Measurements from ENCODE around the gene NIPAL4. TPM values are rescaled to one million over a fixed set of nuclear protein-coding genes. Genes with fewer than 3 reads are reported as not detected.

NIPAL4 gene
- total RNA-seq, 1 donor from 2014 or later = not detected

DNA sequence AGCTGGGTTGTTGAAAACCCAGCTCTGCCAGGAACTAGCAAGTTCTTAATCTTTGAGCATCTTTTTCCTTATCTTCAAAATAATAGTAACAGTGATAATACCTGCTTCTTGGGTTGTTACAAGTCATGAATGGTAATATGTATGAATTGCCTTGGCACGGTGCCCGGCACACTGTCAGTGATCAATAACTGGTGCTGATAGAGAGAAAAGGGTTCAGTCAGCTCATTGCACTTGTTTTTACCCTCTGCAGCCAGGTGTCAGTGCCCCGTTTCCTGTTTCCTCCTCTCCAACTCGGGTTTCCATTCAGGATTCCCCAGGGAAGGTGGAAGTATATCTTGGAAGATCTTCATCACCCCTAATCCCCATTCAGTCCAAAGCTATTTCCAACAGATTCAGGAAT, 15.8 kb upstream of the NIPAL4 start:
- no peaks in the 10 kb centered on the region for H3K36me3 ChIP-seq
- no peaks in the 10 kb centered on the region for H4K20me1 ChIP-seq (ENCODE audit: low read depth)
- no peaks in the 10 kb centered on the region for H3K27me3 ChIP-seq
- Mint-ChIP-seq H3K4me1 (peaks cover 15% of the 10 kb centered on the region), H3K27ac (no peak overlapping the region), H3K9me3 (no peaks in the 10 kb centered on the region), H3K4me3 (no peak overlapping the region), H3K27me3 (ENCODE audit: insufficient read depth, low read depth) (peaks cover 2% of the 10 kb centered on the region), H3K36me3 (no peaks in the 10 kb centered on the region)
- no peak overlapping the region for H3K27ac ChIP-seq
- H3K4me2 ChIP-seq = no peak overlapping the region
- H3K4me3 ChIP-seq = no peak overlapping the region
- H3F3A ChIP-seq (ENCODE audit: low read depth) = no peaks in the 10 kb centered on the region
- no peak for DNase-seq (ENCODE audit: low spot score)
- H3K4me1 ChIP-seq = no peaks in the 10 kb centered on the region
- no peaks in the 10 kb centered on the region for H3K9me3 ChIP-seq (ENCODE audit: low read depth)
- H2AFZ ChIP-seq (replicated peaks) = no peak overlapping the region
- no peaks in the 10 kb centered on the region for H3K79me2 ChIP-seq (ENCODE audit: low read depth)
- TF ChIP-seq EZH2phosphoT487 (IDR thresholded peaks at IDR 0.05) = no peak
- TF ChIP-seq EZH2 (IDR thresholded peaks at IDR 0.05) = no peak
- TF ChIP-seq, protein P1, sequence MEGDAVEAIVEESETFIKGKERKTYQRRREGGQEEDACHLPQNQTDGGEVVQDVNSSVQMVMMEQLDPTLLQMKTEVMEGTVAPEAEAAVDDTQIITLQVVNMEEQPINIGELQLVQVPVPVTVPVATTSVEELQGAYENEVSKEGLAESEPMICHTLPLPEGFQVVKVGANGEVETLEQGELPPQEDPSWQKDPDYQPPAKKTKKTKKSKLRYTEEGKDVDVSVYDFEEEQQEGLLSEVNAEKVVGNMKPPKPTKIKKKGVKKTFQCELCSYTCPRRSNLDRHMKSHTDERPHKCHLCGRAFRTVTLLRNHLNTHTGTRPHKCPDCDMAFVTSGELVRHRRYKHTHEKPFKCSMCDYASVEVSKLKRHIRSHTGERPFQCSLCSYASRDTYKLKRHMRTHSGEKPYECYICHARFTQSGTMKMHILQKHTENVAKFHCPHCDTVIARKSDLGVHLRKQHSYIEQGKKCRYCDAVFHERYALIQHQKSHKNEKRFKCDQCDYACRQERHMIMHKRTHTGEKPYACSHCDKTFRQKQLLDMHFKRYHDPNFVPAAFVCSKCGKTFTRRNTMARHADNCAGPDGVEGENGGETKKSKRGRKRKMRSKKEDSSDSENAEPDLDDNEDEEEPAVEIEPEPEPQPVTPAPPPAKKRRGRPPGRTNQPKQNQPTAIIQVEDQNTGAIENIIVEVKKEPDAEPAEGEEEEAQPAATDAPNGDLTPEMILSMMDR (IDR thresholded peaks at IDR 0.05) = no peak
- H3K9ac ChIP-seq = no peak overlapping the region

- H3K27ac Mint-ChIP-seq = no peak overlapping the region
- Histone ChIP-seq H3K9me3 (ENCODE audit: low read depth) (no peaks in the 10 kb centered on the region), H3K4me1 (no peaks in the 10 kb centered on the region), H3K27me3 (no peaks in the 10 kb centered on the region), H3K4me2 (no peak overlapping the region), H3K9ac (no peak overlapping the region), H3K79me2 (ENCODE audit: low read depth) (no peaks in the 10 kb centered on the region), H3F3A (ENCODE audit: low read depth) (no peaks in the 10 kb centered on the region), H3K36me3 (no peaks in the 10 kb centered on the region), H4K20me1 (ENCODE audit: low read depth) (no peaks in the 10 kb centered on the region), H3K27ac (no peak overlapping the region), H3K4me3 (no peak overlapping the region), H2AFZ (replicated peaks) (no peak overlapping the region)
- H3K4me3 Mint-ChIP-seq = no peak overlapping the region
- TF ChIP-seq EZH2phosphoT487 (IDR thresholded peaks at IDR 0.05) (no peak), EZH2 (IDR thresholded peaks at IDR 0.05) (no peak)
- TF ChIP-seq, protein P1 (IDR thresholded peaks at IDR 0.05) = no peak
- H3K4me1 Mint-ChIP-seq = peaks cover 15% of the 10 kb centered on the region
- DNase-seq (ENCODE audit: low spot score) = no peak
- H3K27me3 Mint-ChIP-seq (ENCODE audit: insufficient read depth, low read depth) = peaks cover 2% of the 10 kb centered on the region
- H3K9me3 Mint-ChIP-seq = no peaks in the 10 kb centered on the region
- no peaks in the 10 kb centered on the region for H3K36me3 Mint-ChIP-seq
These were observed 14.1 kb upstream of the NIPAL4 start for GRCh38 chr5:157445745-157446411.

DNA sequence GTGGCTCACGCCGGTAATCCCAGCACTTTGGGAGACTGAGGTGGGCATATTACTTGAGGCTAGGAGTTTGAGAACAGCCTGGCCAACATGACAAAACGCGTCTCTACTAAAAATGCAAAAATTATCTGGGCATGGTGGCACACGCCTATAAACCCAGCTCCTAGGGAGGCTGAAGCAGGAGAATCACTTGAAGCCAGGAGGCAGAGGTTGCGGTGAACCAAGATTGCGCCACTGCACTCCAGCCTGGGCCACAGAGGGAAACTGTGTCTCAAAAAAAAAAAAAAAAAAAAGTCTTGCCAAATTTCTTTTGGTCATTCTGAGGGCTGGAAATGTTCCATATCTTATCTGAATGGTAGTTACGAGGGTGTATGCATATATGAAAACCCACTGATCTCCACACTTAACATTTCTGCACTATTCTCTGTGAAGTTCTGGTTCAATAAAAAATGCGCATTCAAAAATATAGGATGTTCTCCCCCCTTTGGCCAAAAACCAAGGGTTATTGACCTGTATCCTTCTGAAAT, 13.5 kb upstream of the NIPAL4 start:
- Histone ChIP-seq H3F3A (ENCODE audit: low read depth) (no peaks in the 10 kb centered on the region), H3K4me2 (no peak overlapping the region), H3K27ac (no peak overlapping the region), H3K79me2 (ENCODE audit: low read depth) (no peaks in the 10 kb centered on the region), H3K4me1 (no peaks in the 10 kb centered on the region), H3K9ac (no peak overlapping the region), H3K27me3 (no peaks in the 10 kb centered on the region), H3K36me3 (no peaks in the 10 kb centered on the region), H4K20me1 (ENCODE audit: low read depth) (no peaks in the 10 kb centered on the region), H3K9me3 (ENCODE audit: low read depth) (no peaks in the 10 kb centered on the region), H3K4me3 (no peak overlapping the region), H2AFZ (replicated peaks) (no peak overlapping the region)
- H3K4me3 Mint-ChIP-seq = no peak overlapping the region
- H3K4me1 Mint-ChIP-seq = peaks cover 15% of the 10 kb centered on the region
- peaks cover 2% of the 10 kb centered on the region for H3K27me3 Mint-ChIP-seq (ENCODE audit: insufficient read depth, low read depth)
- no peaks in the 10 kb centered on the region for H3K36me3 Mint-ChIP-seq
- TF ChIP-seq EZH2 (IDR thresholded peaks at IDR 0.05) (no peak), EZH2phosphoT487 (IDR thresholded peaks at IDR 0.05) (no peak)
- TF ChIP-seq, protein P1 (IDR thresholded peaks at IDR 0.05) = no peak
- H3K27ac Mint-ChIP-seq = no peak overlapping the region
- no peaks in the 10 kb centered on the region for H3K9me3 Mint-ChIP-seq
- DNase-seq (ENCODE audit: low spot score) = no peak

Measured in neural progenitor cell (in vitro differentiated cells).